ENCODE measurements around the gene ERBB2. TPM values are rescaled to one million over a fixed set of nuclear protein-coding genes. Genes with fewer than 3 reads are reported as not detected.
"Not testable (repeated sequence)": the region's sequence is repeated elsewhere in the genome, so short reads cannot be mapped to it uniquely, and the experiment has no call there.

The ERBB2 gene
- total RNA-seq, 1 donor from 2014 or later = 278 TPM

DNA sequence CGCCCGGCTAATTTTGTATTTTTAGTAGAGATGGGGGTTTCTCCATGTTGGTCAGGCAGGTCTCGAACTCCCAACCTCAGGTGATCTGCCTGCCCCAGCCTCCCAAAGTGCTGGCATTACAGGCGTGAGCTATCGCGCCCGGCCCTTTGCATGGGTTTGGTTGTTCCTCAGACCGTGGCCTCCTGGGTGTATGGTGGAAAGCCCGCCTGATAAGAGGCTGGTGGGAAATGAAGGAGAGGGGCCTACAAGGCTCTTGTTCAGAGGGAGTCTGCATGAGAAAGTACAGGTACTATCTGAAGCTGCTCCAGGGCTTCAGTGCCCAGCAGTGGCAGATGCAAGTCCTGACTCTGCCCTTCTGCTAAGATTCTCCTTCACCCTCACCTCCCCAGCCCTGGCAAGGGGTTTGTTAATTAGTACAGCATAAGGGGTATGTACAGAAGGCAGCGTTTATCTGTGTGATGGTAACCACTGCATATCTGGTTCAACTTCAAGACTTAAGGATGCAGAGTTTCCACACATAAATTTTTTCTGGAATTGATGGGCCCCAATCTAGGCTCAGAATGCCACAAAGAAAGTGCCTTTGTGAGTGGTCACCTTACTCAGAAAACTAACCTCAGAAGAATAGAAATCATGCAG, 62.1 kb downstream of the ERBB2 start:
- no peak for DNase-seq (ENCODE audit: low spot score)

DNA sequence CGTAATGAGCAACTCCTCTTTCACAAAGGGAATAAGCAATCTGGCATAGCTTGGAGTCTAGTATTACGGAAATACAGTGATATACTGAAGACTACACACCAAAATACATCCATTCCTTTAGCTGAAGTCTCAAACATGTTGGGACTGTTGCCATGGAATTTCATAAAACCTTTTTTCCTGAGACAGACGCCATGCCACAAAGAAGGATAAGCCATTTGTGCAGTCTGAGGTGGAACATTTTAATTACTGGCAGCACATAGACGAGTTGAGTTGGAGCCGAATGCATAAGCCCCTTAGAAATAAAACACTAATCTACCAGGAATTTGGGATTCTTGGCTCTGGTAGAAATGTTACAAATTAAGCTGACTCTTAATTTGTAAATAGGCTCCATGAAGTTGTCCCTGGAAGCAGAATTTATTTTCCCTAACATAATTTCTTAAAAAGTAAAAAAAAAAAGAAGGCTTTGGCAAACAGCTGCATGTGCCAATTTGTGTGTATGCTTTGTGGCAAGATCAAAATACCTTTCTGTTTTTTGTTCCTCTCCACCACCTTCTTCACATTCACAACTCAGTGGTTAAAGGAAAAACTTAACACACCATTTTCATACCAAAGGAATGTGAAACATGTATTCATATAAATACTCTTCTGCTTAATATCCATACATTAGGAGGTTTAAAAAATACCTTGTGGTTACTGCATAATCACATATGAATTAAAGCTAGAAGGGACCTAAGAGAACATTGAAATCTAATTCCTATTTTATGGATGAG, 63.4 kb downstream of the ERBB2 start:
- no peak for DNase-seq (ENCODE audit: low spot score)

DNA sequence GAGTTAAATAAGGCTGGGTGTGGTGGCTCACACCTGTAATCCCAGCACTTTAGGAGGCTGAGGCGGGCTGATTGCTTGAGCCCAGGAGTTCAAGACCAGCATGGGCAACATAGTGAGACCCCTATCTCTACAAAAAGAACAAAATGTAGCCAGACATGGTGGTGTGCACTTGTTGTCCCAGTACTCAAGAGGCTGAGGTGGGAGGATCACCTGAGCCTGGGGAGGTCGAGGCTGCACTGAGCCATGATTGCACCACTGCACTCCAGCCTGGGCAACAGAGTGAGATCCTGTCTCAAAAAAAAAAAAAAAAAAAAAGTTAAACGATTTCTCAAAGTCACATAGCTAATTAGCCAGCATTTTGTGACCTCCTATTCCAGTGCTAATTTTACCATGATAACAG, 64.3 kb downstream of the ERBB2 start:
- DNase-seq (ENCODE audit: low spot score) = not testable (repeated sequence)

DNA sequence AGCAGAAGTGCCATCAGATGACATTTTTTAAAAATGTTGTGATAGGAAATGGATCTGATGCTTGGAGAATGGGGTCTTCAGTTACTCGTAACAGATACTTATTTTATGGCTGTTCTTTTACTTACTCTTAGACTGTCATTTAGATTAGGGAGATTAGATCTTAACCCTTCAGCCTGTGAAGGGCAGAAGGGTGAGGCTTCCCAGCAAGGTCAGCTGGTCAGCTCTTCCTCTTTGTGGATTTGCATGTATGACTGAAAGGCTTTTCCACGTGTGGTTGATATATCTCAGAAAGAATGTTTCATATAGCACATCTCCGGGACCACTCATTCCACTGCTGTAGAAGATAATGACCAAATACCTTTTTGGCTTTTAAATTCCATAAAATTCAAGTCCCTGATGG, 65.3 kb downstream of the ERBB2 start:
- no peak for DNase-seq (ENCODE audit: low spot score)

DNA sequence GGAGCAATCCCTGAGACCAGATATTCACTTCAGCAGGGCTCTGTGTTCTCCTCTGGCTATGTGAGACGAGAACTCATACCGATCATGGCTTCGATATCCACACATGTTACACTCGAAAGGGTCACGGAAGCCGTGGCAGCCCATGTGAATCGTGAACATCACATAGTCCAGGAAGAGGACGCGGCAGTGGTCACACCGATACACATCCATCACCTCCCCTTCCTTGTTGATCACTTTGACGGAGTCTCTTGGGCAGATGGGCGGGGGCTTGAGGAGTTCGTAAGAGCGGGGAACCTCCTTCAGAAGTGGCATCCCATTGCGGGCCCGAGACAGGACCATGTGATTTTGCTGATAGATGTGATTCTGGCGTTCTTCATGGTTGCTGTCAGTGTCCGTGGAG, 65.9 kb downstream of the ERBB2 start:
- no peak for DNase-seq (ENCODE audit: low spot score)

- DNase-seq (ENCODE audit: low spot score) = no peak
Measured at GRCh38 chr17:39767147-39767546, 67.3 kb downstream of the ERBB2 start.

- no peak for DNase-seq (ENCODE audit: low spot score)
Measured at GRCh38 chr17:39769974-39770587, 70.2 kb downstream of the ERBB2 start.

GRCh38 chr17:39772415-39772814, 72.6 kb downstream of the ERBB2 start:
- DNase-seq (ENCODE audit: low spot score) = no peak

GRCh38 chr17:39772987-39773934, 73.4 kb downstream of the ERBB2 start:
- DNase-seq (ENCODE audit: low spot score) = no peak

- DNase-seq (ENCODE audit: low spot score) = no peak
Measured at GRCh38 chr17:39774047-39774446, 74.2 kb downstream of the ERBB2 start.

- DNase-seq (ENCODE audit: low spot score) = no peak
Measured at GRCh38 chr17:39775031-39775430, 75.2 kb downstream of the ERBB2 start.

DNA sequence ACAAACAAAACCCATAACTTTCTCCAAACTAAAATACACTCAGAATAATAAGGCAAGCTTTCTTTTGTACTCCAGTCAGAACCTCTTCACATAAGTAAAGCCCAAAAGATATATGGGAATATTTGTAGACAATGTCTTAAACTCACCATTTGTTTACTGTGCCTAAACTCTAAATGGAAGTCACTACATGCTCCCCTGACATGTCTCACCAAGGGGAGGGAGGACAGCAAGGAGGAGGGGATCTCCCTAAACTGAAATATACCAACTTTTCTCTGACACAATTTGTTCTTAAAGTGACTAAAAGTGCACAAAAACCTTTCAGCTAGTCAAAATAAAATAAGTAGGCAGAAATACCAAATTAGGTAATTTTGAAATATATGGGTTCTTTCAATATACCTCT, 76.4 kb downstream of the ERBB2 start:
- DNase-seq (ENCODE audit: low spot score) = no peak

DNA sequence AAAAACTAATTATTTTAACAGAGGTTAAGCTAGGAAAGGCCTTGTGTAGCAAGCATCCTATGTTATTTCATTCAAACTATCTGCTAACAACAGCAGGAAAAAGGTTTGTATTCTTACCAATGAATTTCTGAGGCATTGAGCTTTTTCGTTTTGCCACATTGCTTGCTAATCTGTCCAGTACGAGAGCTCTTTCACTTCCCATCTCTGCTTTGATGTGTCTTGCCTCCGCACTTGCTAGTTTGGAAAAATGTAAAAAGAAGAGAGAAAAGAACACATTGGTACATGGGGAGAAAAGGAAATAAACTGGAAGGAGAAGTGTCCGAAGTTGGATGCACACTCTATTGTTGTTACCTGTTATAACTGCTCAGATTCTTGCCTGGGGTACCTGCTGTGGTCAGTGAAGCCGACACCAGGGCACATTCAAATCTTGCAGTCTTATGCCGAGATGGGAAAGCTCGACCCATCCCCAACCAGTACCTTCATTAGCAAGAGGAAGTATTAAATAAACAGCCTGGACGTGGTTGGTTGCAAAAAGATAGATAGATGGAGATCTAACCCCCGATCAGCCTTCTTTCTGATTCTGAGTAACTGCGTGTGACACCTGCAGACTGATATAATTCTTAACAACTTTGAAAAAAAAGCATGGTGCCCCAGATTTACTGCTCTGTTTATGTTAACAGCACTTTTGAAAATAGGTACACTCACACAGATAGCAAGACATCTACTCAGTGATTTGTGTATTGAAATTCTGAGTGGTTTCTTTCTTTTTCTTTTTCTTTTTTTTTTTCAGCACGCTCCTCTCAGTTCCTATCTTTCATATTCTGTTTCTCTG, 77.9 kb downstream of the ERBB2 start:
- no peak for DNase-seq (ENCODE audit: low spot score)

Other genes with a start within 250 kb of the ERBB2 start
- 40.9 TPM for gene MED1, start 248.8 kb upstream of the ERBB2 start, total RNA-seq
- gene CDK12, start 238.6 kb upstream of the ERBB2 start, total RNA-seq = 110 TPM
- not detected for gene NEUROD2, start 92.1 kb upstream of the ERBB2 start, total RNA-seq
- 40.4 TPM for gene PPP1R1B, start 73.1 kb upstream of the ERBB2 start, total RNA-seq
- 64.4 TPM for gene STARD3, start 62.9 kb upstream of the ERBB2 start, total RNA-seq
- 0.81 TPM for gene TCAP, start 34.7 kb upstream of the ERBB2 start, total RNA-seq
- 7.1 TPM for gene PNMT, start 31.6 kb upstream of the ERBB2 start, total RNA-seq
- gene PGAP3, start 12.0 kb upstream of the ERBB2 start, total RNA-seq = 56.9 TPM
- 49.2 TPM for gene MIEN1, start 30.5 kb downstream of the ERBB2 start, total RNA-seq
- gene GRB7, start 37.9 kb downstream of the ERBB2 start, total RNA-seq = 37.4 TPM
- gene IKZF3, start 164.2 kb downstream of the ERBB2 start, total RNA-seq = 24.3 TPM
- not detected for gene ZPBP2, start 168.1 kb downstream of the ERBB2 start, total RNA-seq
- gene GSDMB, start 218.6 kb downstream of the ERBB2 start, total RNA-seq = 57.7 TPM
- gene ORMDL3, start 227.5 kb downstream of the ERBB2 start, total RNA-seq = 147 TPM
- gene LRRC3C, start 227.7 kb downstream of the ERBB2 start, total RNA-seq = not detected